HG02943 (cell line): Measurements from ENCODE around the gene EFNB1.

ENCODE experiments used
- ATAC-seq: cut with Tn5 transposase; IDR thresholded peaks from one replicate; pipeline ENCODE4 v1.9.1; 2021; ENCODE audit warnings: mild to moderate bottlenecking, low read depth, moderate library complexity; ENCODE audit not compliant: unreplicated experiment

Gene EFNB1

GRCh38 chrX:68827256-68827655 is 1.6 kb upstream of the EFNB1 start:
- ATAC-seq, result no peak

GRCh38 chrX:68827848-68828624 is 785 bp upstream of the EFNB1 start:
- ATAC-seq, result no peak

- ATAC-seq, result no peak
Measured at GRCh38 chrX:68829582-68830418, 979 bp downstream of the EFNB1 start.

- no peak for ATAC-seq
Measured at GRCh38 chrX:68830419-68831404, 1.9 kb downstream of the EFNB1 start.

- ATAC-seq, result no peak
Measured at GRCh38 chrX:68831405-68832100, 2.7 kb downstream of the EFNB1 start.

GRCh38 chrX:68832101-68832416 is 3.2 kb downstream of the EFNB1 start:
- no peak for ATAC-seq

GRCh38 chrX:68832516-68833447 is 4.0 kb downstream of the EFNB1 start:
- ATAC-seq, result no peak

GRCh38 chrX:68833448-68833805 is 4.6 kb downstream of the EFNB1 start:
- ATAC-seq, result no peak

GRCh38 chrX:68833855-68834331 is 5.1 kb downstream of the EFNB1 start:
- ATAC-seq, result no peak

- no peak for ATAC-seq
Measured at GRCh38 chrX:68834371-68835103, 5.7 kb downstream of the EFNB1 start.

- no peak for ATAC-seq
Measured at GRCh38 chrX:68835104-68835442, 6.3 kb downstream of the EFNB1 start.

GRCh38 chrX:68835468-68835867 is 6.6 kb downstream of the EFNB1 start:
- ATAC-seq, result no peak

- no peak for ATAC-seq
Measured at GRCh38 chrX:68837119-68837518, 8.3 kb downstream of the EFNB1 start.

GRCh38 chrX:68838571-68838910 is 9.7 kb downstream of the EFNB1 start:
- no peak for ATAC-seq

- ATAC-seq, result no peak
Measured at GRCh38 chrX:68839771-68840170, 10.9 kb downstream of the EFNB1 start.

- no peak for ATAC-seq
Measured at GRCh38 chrX:68840256-68840655, 11.4 kb downstream of the EFNB1 start.

- no peak for ATAC-seq
Measured at GRCh38 chrX:68841251-68842049, 12.6 kb downstream of the EFNB1 start.

GRCh38 chrX:68842351-68842750 is 13.5 kb downstream of the EFNB1 start:
- no peak for ATAC-seq
